ENCODE measurements around the gene CENPT.

DNA sequence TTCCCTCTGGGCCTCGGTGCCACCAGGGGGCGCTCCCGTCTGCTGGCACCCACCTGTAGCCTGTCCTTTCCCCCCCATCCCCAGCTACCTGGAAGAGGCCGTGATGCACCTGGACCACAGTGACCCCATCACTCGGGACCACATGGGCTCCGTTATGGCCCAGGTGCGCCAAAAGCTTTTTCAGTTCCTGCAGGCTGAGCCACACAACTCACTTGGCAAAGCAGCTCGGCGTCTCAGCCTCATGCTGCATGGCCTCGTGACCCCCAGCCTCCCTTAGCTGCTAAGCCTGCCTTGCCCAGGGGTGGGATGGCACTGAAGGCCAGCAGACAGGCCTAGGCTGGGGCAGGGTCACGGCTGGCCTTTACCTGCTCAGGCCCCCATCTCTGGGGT lies 36.4 kb upstream of the CENPT start:
- TF ChIP-seq, protein P1, sequence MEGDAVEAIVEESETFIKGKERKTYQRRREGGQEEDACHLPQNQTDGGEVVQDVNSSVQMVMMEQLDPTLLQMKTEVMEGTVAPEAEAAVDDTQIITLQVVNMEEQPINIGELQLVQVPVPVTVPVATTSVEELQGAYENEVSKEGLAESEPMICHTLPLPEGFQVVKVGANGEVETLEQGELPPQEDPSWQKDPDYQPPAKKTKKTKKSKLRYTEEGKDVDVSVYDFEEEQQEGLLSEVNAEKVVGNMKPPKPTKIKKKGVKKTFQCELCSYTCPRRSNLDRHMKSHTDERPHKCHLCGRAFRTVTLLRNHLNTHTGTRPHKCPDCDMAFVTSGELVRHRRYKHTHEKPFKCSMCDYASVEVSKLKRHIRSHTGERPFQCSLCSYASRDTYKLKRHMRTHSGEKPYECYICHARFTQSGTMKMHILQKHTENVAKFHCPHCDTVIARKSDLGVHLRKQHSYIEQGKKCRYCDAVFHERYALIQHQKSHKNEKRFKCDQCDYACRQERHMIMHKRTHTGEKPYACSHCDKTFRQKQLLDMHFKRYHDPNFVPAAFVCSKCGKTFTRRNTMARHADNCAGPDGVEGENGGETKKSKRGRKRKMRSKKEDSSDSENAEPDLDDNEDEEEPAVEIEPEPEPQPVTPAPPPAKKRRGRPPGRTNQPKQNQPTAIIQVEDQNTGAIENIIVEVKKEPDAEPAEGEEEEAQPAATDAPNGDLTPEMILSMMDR (IDR thresholded peaks at IDR 0.05) = peak; percentile 76 to 91 (median 86)
- no peak for TF ChIP-seq POLR2A (IDR thresholded peaks at IDR 0.05)
- TF ChIP-seq POLR2AphosphoS5 (IDR thresholded peaks at IDR 0.05) = no peak
- no peak for TF ChIP-seq EP300 (IDR thresholded peaks at IDR 0.05)
